Measurements from ENCODE around the gene BHLHE40.

GRCh38 chr3:4988983-4989834, 10.0 kb downstream of the BHLHE40 start:
- TF ChIP-seq CTCF (conservative IDR thresholded peaks at IDR 0.05; ENCODE audit: low read depth, low read length) (no peak), EZH2 (IDR thresholded peaks at IDR 0.05; ENCODE audit: borderline replicate concordance, low read depth, low read length, poor library complexity, severe bottlenecking) (no peak)
